ENCODE results near the gene FBN1.

- TF ChIP-seq CTCF (conservative IDR thresholded peaks at IDR 0.05) (peak; percentile 31), ZFX (IDR thresholded peaks at IDR 0.05) (no peak)
Observed at GRCh38 chr15:48641416-48641815, 4.1 kb downstream of the FBN1 start.

Data from C4-2B (cell line).